ENCODE data around the gene MEF2D.

Gene MEF2D

GRCh38 chr1:156486421-156487344 is 13.9 kb downstream of the MEF2D start:
- Mint-ChIP-seq H3K27ac (peak overlapping the region; percentile 94 to 95), H3K4me1 (ENCODE audit: low read depth in 2 of 2) (peaks cover 76 to 87% of the 10 kb centered on the region in 2 donors), H3K36me3 (ENCODE audit: insufficient read depth) (peaks cover 75% of the 10 kb centered on the region), H3K4me3 (peak overlapping the region; percentile 77 to 82), H3K9me3 (no peaks in the 10 kb centered on the region), H3K27me3 (no peaks in the 10 kb centered on the region)
- no peak for DNase-seq
- no peak for ATAC-seq (replicated peaks)

- DNase-seq (no peak), ATAC-seq (replicated peaks) (no peak)
- H3K9me3 Mint-ChIP-seq: no peaks in the 10 kb centered on the region
- peak overlapping the region; percentile 94 to 95 for H3K27ac Mint-ChIP-seq
- no peak overlapping the region for H3K4me3 Mint-ChIP-seq
- no peaks in the 10 kb centered on the region for H3K27me3 Mint-ChIP-seq
- H3K36me3 Mint-ChIP-seq (ENCODE audit: insufficient read depth): peaks cover 79% of the 10 kb centered on the region
- H3K4me1 Mint-ChIP-seq (ENCODE audit: low read depth in 2 of 2): peaks cover 74 to 87% of the 10 kb centered on the region in 2 donors
These were observed 14.6 kb downstream of the MEF2D start for GRCh38 chr1:156485984-156486383.

GRCh38 chr1:156484480-156485058 is 16.0 kb downstream of the MEF2D start:
- Mint-ChIP-seq H3K4me3 (peak overlapping the region in 1 of 2 donors; percentile 20), H3K27ac (peak overlapping the region; percentile 27 to 94), H3K4me1 (ENCODE audit: low read depth in 2 of 2) (peaks cover 71 to 82% of the 10 kb centered on the region in 2 donors), H3K27me3 (no peaks in the 10 kb centered on the region), H3K9me3 (no peaks in the 10 kb centered on the region), H3K36me3 (ENCODE audit: insufficient read depth) (peaks cover 81% of the 10 kb centered on the region)
- DNase-seq (no peak), ATAC-seq (replicated peaks) (no peak)

- H3K27ac Mint-ChIP-seq: peak overlapping the region in 1 of 2 donors; percentile 92
- H3K36me3 Mint-ChIP-seq (ENCODE audit: insufficient read depth): peaks cover 85% of the 10 kb centered on the region
- ATAC-seq (replicated peaks) (no peak), DNase-seq (no peak)
- H3K27me3 Mint-ChIP-seq: no peaks in the 10 kb centered on the region
- peaks cover 61 to 71% of the 10 kb centered on the region in 2 donors for H3K4me1 Mint-ChIP-seq (ENCODE audit: low read depth in 2 of 2)
- H3K9me3 Mint-ChIP-seq: no peaks in the 10 kb centered on the region
- H3K4me3 Mint-ChIP-seq: no peak overlapping the region
These were observed 17.2 kb downstream of the MEF2D start for GRCh38 chr1:156483397-156483796.

GRCh38 chr1:156482276-156482675 is 18.3 kb downstream of the MEF2D start:
- Mint-ChIP-seq H3K4me1 (ENCODE audit: low read depth in 2 of 2) (peaks cover 52 to 62% of the 10 kb centered on the region in 2 donors), H3K36me3 (ENCODE audit: insufficient read depth) (peaks cover 85% of the 10 kb centered on the region), H3K27me3 (no peaks in the 10 kb centered on the region), H3K27ac (peak overlapping the region; percentile 85 to 98), H3K9me3 (no peaks in the 10 kb centered on the region), H3K4me3 (no peak overlapping the region)
- DNase-seq (no peak), ATAC-seq (replicated peaks) (no peak)

- Mint-ChIP-seq H3K9me3 (no peaks in the 10 kb centered on the region), H3K36me3 (ENCODE audit: insufficient read depth) (peaks cover 84% of the 10 kb centered on the region), H3K4me1 (ENCODE audit: low read depth in 2 of 2) (peaks cover 47 to 59% of the 10 kb centered on the region in 2 donors), H3K4me3 (peak overlapping the region; percentile 51 to 70), H3K27ac (peak overlapping the region; percentile 85 to 98), H3K27me3 (no peaks in the 10 kb centered on the region)
- no peak for DNase-seq
- peak; percentile 28 for ATAC-seq (replicated peaks)
These were observed 19.0 kb downstream of the MEF2D start for GRCh38 chr1:156481527-156481926.

GRCh38 chr1:156480411-156481192 is 20.0 kb downstream of the MEF2D start:
- Mint-ChIP-seq H3K27ac (peak overlapping the region; percentile 85 to 98), H3K36me3 (ENCODE audit: insufficient read depth) (peaks cover 85% of the 10 kb centered on the region), H3K9me3 (no peaks in the 10 kb centered on the region), H3K4me3 (peak overlapping the region; percentile 51 to 70), H3K4me1 (ENCODE audit: low read depth in 2 of 2) (peaks cover 42 to 55% of the 10 kb centered on the region in 2 donors), H3K27me3 (no peaks in the 10 kb centered on the region)
- ATAC-seq (replicated peaks): peak; percentile 86
- DNase-seq: peak; percentile 77 to 80 (median 80)

GRCh38 chr1:156480016-156480370 is 20.6 kb downstream of the MEF2D start:
- H3K9me3 Mint-ChIP-seq: no peaks in the 10 kb centered on the region
- H3K4me1 Mint-ChIP-seq (ENCODE audit: low read depth in 2 of 2): peaks cover 40 to 51% of the 10 kb centered on the region in 2 donors
- H3K4me3 Mint-ChIP-seq: peak overlapping the region in 1 of 2 donors; percentile 70
- peak overlapping the region; percentile 85 to 98 for H3K27ac Mint-ChIP-seq
- ATAC-seq (replicated peaks) (no peak), DNase-seq (no peak)
- no peaks in the 10 kb centered on the region for H3K27me3 Mint-ChIP-seq
- peaks cover 87% of the 10 kb centered on the region for H3K36me3 Mint-ChIP-seq (ENCODE audit: insufficient read depth)

GRCh38 chr1:156479093-156480015 is 21.2 kb downstream of the MEF2D start:
- Mint-ChIP-seq H3K4me3 (peak overlapping the region in 1 of 2 donors; percentile 21), H3K4me1 (ENCODE audit: low read depth in 2 of 2) (peaks cover 37 to 45% of the 10 kb centered on the region in 2 donors), H3K27me3 (no peaks in the 10 kb centered on the region), H3K27ac (peak overlapping the region; percentile 72 to 98), H3K9me3 (no peaks in the 10 kb centered on the region), H3K36me3 (ENCODE audit: insufficient read depth) (peaks cover 94% of the 10 kb centered on the region)
- DNase-seq: no peak
- no peak for ATAC-seq (replicated peaks)

GRCh38 chr1:156478250-156478627 is 22.3 kb downstream of the MEF2D start:
- Mint-ChIP-seq H3K9me3 (no peaks in the 10 kb centered on the region), H3K27me3 (no peaks in the 10 kb centered on the region), H3K4me3 (peak overlapping the region in 1 of 2 donors; percentile 21), H3K27ac (peak overlapping the region; percentile 78 to 98), H3K36me3 (ENCODE audit: insufficient read depth) (peaks cover 99% of the 10 kb centered on the region), H3K4me1 (ENCODE audit: low read depth in 2 of 2) (peaks cover 32 to 45% of the 10 kb centered on the region in 2 donors)
- no peak for ATAC-seq (replicated peaks)
- DNase-seq: no peak

- Mint-ChIP-seq H3K27ac (peak overlapping the region; percentile 78 to 98), H3K9me3 (no peaks in the 10 kb centered on the region), H3K36me3 (ENCODE audit: insufficient read depth) (peaks cover 99% of the 10 kb centered on the region), H3K27me3 (no peaks in the 10 kb centered on the region), H3K4me3 (no peak overlapping the region), H3K4me1 (ENCODE audit: low read depth in 2 of 2) (peaks cover 26 to 41% of the 10 kb centered on the region in 2 donors)
- ATAC-seq (replicated peaks): no peak
- no peak for DNase-seq
These were observed 22.9 kb downstream of the MEF2D start for GRCh38 chr1:156477526-156478249.

Measured in effector memory CD8-positive, alpha-beta T cell (primary cell).